Left ventricle myocardium inferior (tissue), 1 donor: ENCODE data around the gene VAT1L. TPM values are rescaled to one million over a fixed set of nuclear protein-coding genes. Genes with fewer than 3 reads are reported as not detected.

Experiments
- DNase-seq: peaks from one replicate; pipeline ENCODE4 v3.0.0-alpha.2; 2020
- H3K27ac ChIP-seq: fragments of 200-600 bp; replicated peaks from 2 replicates; pipeline ENCODE4 v1.8.0; 2021
- H3K27me3 ChIP-seq: fragments of 200-600 bp; 2 replicates; pipeline ENCODE4 v1.8.0; 2021; ENCODE audit warnings: low read depth
- H3K36me3 ChIP-seq: fragments of 200-600 bp; 2 replicates; pipeline ENCODE4 v1.8.0; 2021
- H3K4me1 ChIP-seq: fragments of 200-600 bp; 2 replicates; pipeline ENCODE4 v1.8.0; 2021
- H3K4me3 ChIP-seq: fragments of 200-600 bp; 2 replicates; pipeline ENCODE4 v1.8.0; 2021; ENCODE audit warnings: mild to moderate bottlenecking, moderate library complexity
- H3K9me3 ChIP-seq: fragments of 200-600 bp; replicated peaks from 2 replicates; pipeline ENCODE4 v1.8.0; 2021
- intact Hi-C: fragments of 100-400 bp; cut with micrococcal nuclease; formaldehyde crosslinking; loops from one replicate; pipeline ENCODE4 v1.11.0; 2022
- total RNA-seq: library from RNA; stranded (reverse); fragmentation: NEBNext Ultra II Directional; extraction: Animal tissue kit (Norgen Biotek cat#: 25700); gene quantifications from one replicate; pipeline ENCODE4 v1.2.1, GENCODE V29; 2021
- TF ChIP-seq, protein P1 (sequence below): fragments of 200-600 bp; IDR thresholded peaks from 2 replicates; pipeline ENCODE4 v1.8.0; 2021; ENCODE audit warnings: antibody characterized with exemption, mild to moderate bottlenecking, borderline replicate concordance
- donor health status: DM: no; HTN: yes; CAD: no; lungs with severe emphysema.

Gene VAT1L
- total RNA-seq, 1 donor from 2014 or later = 13.1 TPM

DNA sequence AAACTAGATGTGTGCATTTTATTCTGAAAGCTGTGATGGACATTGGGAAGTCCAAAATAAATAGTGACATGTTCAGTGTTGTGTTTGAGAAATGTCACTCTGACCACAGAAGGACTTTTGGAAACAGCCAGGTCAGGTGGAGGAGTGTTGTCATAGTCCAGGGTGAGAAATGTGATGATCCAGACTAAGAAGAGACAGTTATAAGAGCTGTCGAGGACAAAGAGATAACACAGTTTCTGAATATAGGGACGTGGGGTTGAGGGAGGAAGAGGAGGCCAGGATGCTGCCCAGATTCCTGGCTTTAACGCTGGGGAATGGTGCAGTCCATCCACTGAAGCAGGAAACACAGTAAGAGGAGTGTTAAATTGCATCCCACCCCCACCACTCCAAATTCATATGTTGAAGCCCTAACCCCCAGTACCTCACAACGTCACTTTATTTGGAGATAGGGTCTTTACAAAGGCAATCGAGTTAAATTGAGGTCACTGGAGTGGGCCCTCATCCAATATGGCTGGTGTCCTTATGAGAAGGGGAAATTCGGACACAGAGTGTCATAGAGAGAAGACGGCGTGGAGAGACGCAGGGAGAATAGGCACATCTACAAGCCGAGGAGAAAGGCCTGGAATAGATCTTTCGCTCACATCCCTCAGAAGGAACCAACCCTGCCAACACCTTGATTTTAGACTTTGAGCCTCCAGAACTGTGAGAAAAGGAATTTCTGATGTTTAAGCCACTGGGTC lies 71.3 kb downstream of the VAT1L start:
- no peaks in the 10 kb centered on the region for H3K36me3 ChIP-seq
- peak overlapping the region; percentile 88 for H3K27ac ChIP-seq
- peak overlapping the region; percentile 26 for H3K4me3 ChIP-seq
- intact Hi-C loops = no loop called here
- no peak for DNase-seq
- no peaks in the 10 kb centered on the region for H3K9me3 ChIP-seq
- no peaks in the 10 kb centered on the region for H3K27me3 ChIP-seq
- TF ChIP-seq, protein P1, sequence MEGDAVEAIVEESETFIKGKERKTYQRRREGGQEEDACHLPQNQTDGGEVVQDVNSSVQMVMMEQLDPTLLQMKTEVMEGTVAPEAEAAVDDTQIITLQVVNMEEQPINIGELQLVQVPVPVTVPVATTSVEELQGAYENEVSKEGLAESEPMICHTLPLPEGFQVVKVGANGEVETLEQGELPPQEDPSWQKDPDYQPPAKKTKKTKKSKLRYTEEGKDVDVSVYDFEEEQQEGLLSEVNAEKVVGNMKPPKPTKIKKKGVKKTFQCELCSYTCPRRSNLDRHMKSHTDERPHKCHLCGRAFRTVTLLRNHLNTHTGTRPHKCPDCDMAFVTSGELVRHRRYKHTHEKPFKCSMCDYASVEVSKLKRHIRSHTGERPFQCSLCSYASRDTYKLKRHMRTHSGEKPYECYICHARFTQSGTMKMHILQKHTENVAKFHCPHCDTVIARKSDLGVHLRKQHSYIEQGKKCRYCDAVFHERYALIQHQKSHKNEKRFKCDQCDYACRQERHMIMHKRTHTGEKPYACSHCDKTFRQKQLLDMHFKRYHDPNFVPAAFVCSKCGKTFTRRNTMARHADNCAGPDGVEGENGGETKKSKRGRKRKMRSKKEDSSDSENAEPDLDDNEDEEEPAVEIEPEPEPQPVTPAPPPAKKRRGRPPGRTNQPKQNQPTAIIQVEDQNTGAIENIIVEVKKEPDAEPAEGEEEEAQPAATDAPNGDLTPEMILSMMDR = no peak
- peaks cover 52% of the 10 kb centered on the region for H3K4me1 ChIP-seq

DNA sequence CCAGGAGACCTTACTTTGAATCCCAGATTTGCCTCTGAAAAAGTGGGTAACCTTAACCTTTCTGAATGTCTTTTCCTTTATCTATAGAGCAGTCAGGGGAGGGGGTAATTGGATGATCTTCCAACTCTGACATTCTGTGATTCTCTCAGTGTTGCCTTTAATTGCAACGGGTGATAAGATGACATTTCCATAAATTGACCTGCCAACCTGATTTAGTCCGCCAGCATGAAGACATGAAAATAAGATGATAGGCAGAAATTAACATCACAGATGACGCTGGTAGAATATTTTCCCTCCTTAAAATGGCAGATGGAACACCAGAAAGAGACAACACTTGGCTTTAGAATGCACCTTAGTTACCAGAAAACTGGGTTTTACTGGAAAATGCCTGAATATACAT lies 72.6 kb downstream of the VAT1L start:
- intact Hi-C loops = no loop called here
- H3K9me3 ChIP-seq = no peaks in the 10 kb centered on the region
- TF ChIP-seq, protein P1 = no peak
- H3K36me3 ChIP-seq = no peaks in the 10 kb centered on the region
- peaks cover 52% of the 10 kb centered on the region for H3K4me1 ChIP-seq
- no peak for DNase-seq
- H3K4me3 ChIP-seq = peak overlapping the region; percentile 26
- H3K27ac ChIP-seq = peak overlapping the region; percentile 88
- no peaks in the 10 kb centered on the region for H3K27me3 ChIP-seq

DNA sequence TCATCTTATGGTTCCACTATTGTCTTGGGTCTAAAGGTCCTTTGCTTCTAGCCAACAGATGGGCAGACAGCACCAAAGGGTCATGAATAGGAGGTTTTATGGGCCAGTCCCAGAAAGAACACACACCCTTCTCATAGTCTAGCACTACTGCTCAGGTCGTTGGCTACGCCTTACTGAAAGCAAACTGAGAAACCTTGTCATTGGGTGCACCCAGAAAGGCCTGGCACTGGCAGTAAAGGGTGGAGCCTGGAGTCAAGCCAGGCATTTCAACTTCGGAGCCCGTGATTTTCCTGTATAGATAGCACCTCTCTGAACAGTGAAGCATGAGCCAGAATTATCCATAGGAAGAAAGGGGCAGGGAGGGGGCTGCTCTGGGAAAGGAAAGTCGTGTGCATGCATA lies 74.9 kb downstream of the VAT1L start:
- H3K27ac ChIP-seq = peak overlapping the region; percentile 88

DNA sequence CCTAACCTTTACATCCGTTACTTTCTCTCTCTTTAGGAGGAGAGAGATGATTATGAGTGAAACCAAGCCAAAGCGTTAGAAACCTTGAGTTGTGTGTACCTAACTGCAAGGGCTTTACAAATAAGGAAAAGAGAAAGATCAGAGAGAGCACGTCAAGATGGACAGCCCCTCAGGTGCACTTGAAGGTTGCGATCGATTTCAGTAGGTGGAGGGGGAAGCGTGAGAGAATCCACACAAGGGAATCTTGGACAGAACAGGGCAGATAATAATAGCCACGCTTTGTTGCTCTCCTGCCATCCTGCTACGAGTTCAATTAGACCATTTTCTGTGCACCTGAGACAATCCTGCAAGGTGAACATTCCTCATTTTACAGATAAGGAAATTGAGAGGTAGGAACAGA lies 78.4 kb downstream of the VAT1L start:
- intact Hi-C loops = no loop called here
- H3K36me3 ChIP-seq = no peaks in the 10 kb centered on the region

More for the DNA sequence above, 74.9 kb downstream of the VAT1L start:
- Histone ChIP-seq H3K36me3 (no peaks in the 10 kb centered on the region), H3K9me3 (no peaks in the 10 kb centered on the region), H3K27me3 (no peaks in the 10 kb centered on the region), H3K4me1 (peaks cover 48% of the 10 kb centered on the region), H3K4me3 (no peak overlapping the region)
- intact Hi-C loops = no loop called here
- TF ChIP-seq, protein P1 = no peak
- DNase-seq = no peak

DNA sequence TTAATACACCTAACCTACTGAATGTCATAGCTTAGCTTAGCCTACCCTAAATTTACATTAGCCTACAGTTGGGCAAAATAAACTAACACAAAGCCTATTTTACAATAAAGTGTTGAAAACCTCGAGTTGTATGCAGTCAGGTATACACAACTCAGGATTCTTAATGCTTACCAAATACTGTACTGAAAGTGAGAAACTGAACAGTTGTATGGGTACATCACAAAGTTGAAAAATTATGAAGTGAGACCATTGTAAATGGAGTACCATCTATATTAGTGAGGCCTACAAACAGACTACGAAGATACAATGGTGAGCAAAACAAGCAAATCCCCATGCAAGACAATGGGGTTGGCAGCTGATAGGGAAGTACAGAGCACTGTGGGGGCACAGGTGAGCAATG lies 79.7 kb downstream of the VAT1L start:
- no peak for DNase-seq
- TF ChIP-seq, protein P1 = no peak
- H3K4me3 ChIP-seq = no peak overlapping the region
- peak overlapping the region; percentile 3 for H3K27ac ChIP-seq
- intact Hi-C loops = no loop called here
- H3K9me3 ChIP-seq = no peaks in the 10 kb centered on the region
- no peaks in the 10 kb centered on the region for H3K27me3 ChIP-seq
- H3K36me3 ChIP-seq = no peaks in the 10 kb centered on the region
- H3K4me1 ChIP-seq = peaks cover 28% of the 10 kb centered on the region

More for the DNA sequence above, 78.4 kb downstream of the VAT1L start:
- no peak overlapping the region for H3K4me3 ChIP-seq
- no peak for DNase-seq
- no peak overlapping the region for H3K27ac ChIP-seq
- no peaks in the 10 kb centered on the region for H3K27me3 ChIP-seq
- peaks cover 41% of the 10 kb centered on the region for H3K4me1 ChIP-seq
- H3K9me3 ChIP-seq = no peaks in the 10 kb centered on the region
- TF ChIP-seq, protein P1 = no peak
